Nasal cavity respiratory epithelium epithelial cell of viscerocranial mucosa (primary cell): ENCODE results near the gene SLC10A1. TPM values are rescaled to one million over a fixed set of nuclear protein-coding genes. Genes with fewer than 3 reads are reported as not detected.

ENCODE experiments used
- total RNA-seq: library from RNA; depleted of rRNA; stranded (reverse); fragments of >200 nt; gene quantifications from 2 replicates; pipeline ENCODE4 v1.2.3, GENCODE V29; 2014

The SLC10A1 gene
- under 0.01 TPM in 1 of 2 replicates, not detected in the other for total RNA-seq

DNA sequence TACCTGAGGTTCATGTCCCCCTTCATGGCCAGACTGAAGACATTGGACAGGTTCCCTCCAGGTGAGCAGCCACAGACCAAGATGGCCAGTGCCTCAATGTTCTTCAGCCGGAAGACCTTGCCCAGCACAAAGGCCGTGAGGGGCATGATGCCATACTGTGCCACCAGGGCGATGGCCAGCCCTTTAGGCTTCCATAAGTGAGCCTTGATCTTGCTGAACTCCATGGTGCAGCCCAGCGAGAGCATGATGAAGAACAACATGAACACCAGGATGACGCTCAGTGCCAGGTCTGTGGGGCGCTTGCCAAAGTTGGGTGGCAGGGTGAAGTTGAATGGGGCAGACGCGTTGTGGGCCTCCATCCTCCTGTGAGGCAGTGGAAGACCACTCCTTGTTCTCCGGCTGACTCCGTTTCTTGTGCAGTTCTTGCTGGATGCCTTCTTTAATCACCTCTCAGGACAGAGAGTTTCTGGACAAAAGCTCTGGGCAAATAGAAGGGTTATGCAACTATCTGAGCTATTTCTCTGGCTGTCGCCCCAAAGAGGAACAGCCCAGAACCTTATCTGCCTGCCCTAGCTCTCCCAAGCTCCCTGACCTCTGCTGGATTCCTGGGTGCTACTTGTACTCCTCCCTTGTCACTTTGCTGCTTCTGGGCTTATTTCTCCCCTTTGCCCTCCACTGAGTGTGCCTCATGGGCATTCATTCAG, at the start of gene SLC10A1:
Gene SLC10A1, minus strand, starts transcription at position 445 of the 704 bp plus-strand sequence. Its CDS starts 86 bp downstream, at position 359.

DNA sequence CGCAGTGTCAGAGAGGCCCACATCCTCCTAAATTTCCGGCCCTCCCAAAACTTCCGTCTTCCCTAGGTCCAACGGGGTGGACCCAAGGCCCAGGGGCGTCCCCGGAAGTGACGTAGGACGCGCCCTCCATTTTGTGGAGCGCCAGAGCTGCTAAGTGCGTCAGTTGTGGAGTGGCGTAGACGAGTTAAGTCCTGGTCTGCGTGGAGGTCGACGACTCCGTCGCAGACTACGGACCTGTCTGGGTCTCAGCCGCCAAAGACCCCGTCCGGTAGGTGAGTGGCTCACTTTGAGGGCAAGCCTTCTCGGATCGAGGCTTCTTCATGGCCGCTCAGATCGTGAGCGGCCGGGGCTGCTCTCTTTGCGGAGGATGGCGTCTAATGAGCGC, 30.1 kb downstream of the SLC10A1 start, which contains the start of gene SRSF5:
Gene SRSF5, plus strand, starts transcription at position 159 of the 385 bp plus-strand sequence. CDS start 1,015 bp downstream, outside the sequence.

Other genes with a start within 250 kb of the SLC10A1 start
- gene CCDC177, start 222.4 kb downstream of the SLC10A1 start, total RNA-seq, result not detected in 2 replicates
- 9.2 and 52.2 TPM in 2 replicates for gene SUSD6, start 185.6 kb downstream of the SLC10A1 start, total RNA-seq
- gene SRSF5, start 30.1 kb downstream of the SLC10A1 start, total RNA-seq, result 117 and 221 TPM in 2 replicates
- gene SMOC1, start 82.2 kb upstream of the SLC10A1 start, total RNA-seq, result 4.3 and 13.7 TPM in 2 replicates